OCI-LY7 (cell line): ENCODE data around the gene KLHL7. TPM values are rescaled to one million over a fixed set of nuclear protein-coding genes. Genes with fewer than 3 reads are reported as not detected.

Experiments used
- BruUV-seq: library from RNA; stranded (reverse); fragments of 400-500 nt; replicated peaks from 2 replicates; lab custom pipeline; 2021; lab: Mats Ljungman, UMichigan
- CTCF ChIA-PET: fragments of 300-600 bp; sonication (Branson Sonifier 250); formaldehyde crosslinking; loops from one replicate; lab custom pipeline; 2022; ENCODE audit warnings: antibody characterized with exemption; ENCODE audit not compliant: unreplicated experiment; lab: Charles Lee
- POLR2A ChIA-PET: fragments of 300-600 bp; sonication (Branson Sonifier 250); formaldehyde crosslinking; loops from one replicate; lab custom pipeline; 2022; ENCODE audit warnings: antibody characterized with exemption; lab: Charles Lee
- DNase-seq: peaks from one replicate; pipeline ENCODE4 v3.0.0-alpha.2; 2015; ENCODE audit warnings: low spot score
- H2AFZ ChIP-seq: fragments of 200-600 bp; sonication (generic), shearing (Covaris generic); 2 replicates; pipeline ENCODE4 v1.6.1; 2014; ENCODE audit warnings: mild to moderate bottlenecking, antibody characterized with exemption, low read length, moderate library complexity
- H3K27ac ChIP-seq: fragments of 200-600 bp; sonication (generic); 2 replicates; pipeline ENCODE4 v1.5.1; 2014; ENCODE audit warnings: mixed run types, low read depth, mild to moderate bottlenecking, moderate library complexity, low read length, inconsistent platforms; ENCODE audit not compliant: poor library complexity, severe bottlenecking
- H3K36me3 ChIP-seq: fragments of 200-600 bp; sonication (generic); 2 replicates; pipeline ENCODE4 v1.6.1; 2014; ENCODE audit warnings: mild to moderate bottlenecking, antibody characterized with exemption, low read length, moderate library complexity, mixed read lengths; ENCODE audit not compliant: insufficient read depth
- H3K4me1 ChIP-seq: fragments of 200-600 bp; sonication (generic); 2 replicates; pipeline ENCODE4 v1.5.1; 2014; ENCODE audit warnings: mild to moderate bottlenecking, low read length; ENCODE audit not compliant: insufficient read depth, poor library complexity, severe bottlenecking
- H3K4me2 ChIP-seq: fragments of 200-600 bp; sonication (generic); 2 replicates; pipeline ENCODE4 v1.6.1; 2014; ENCODE audit warnings: mild to moderate bottlenecking, low read length
- H3K4me3 ChIP-seq: fragments of 200-600 bp; sonication (generic); 2 replicates; pipeline ENCODE4 v1.5.1; 2014; ENCODE audit warnings: mild to moderate bottlenecking, low read depth, low read length; ENCODE audit not compliant: poor library complexity, severe bottlenecking
- H3K79me2 ChIP-seq: fragments of 200-600 bp; sonication (generic); 2 replicates; pipeline ENCODE4 v1.6.1; 2016; ENCODE audit warnings: low read depth, mild to moderate bottlenecking, low read length, moderate library complexity, mixed read lengths; ENCODE audit not compliant: insufficient read depth
- H3K9me2 ChIP-seq: fragments of 200-600 bp; sonication (generic); 2 replicates; pipeline ENCODE4 v1.6.1; 2016; ENCODE audit warnings: mild to moderate bottlenecking, low read length, mixed read lengths; ENCODE audit not compliant: insufficient read depth
- H3K9me3 ChIP-seq: fragments of 200-600 bp; sonication (generic); 2 replicates; pipeline ENCODE4 v1.6.1; 2014; ENCODE audit warnings: mild to moderate bottlenecking, mixed run types, low read length, mixed read lengths
- H4K20me1 ChIP-seq: fragments of 200-600 bp; sonication (generic); 2 replicates; pipeline ENCODE4 v1.6.1; 2014; ENCODE audit warnings: mild to moderate bottlenecking, antibody characterized with exemption, low read length, moderate library complexity, mixed read lengths; ENCODE audit not compliant: insufficient read depth
- EZH2phosphoT487 ChIP-seq: fragments of 200-600 bp; sonication (generic); IDR thresholded peaks from 2 replicates; pipeline ENCODE4 v1.6.1; 2018; ENCODE audit warnings: low read depth, borderline replicate concordance, mild to moderate bottlenecking, mixed run types, antibody characterized with exemption, low read length, moderate library complexity, mixed read lengths
- intact Hi-C: fragments of 100-400 bp; cut with micrococcal nuclease; formaldehyde crosslinking; loops from one replicate; pipeline ENCODE4 v1.10.0; 2022; ENCODE audit not compliant: unreplicated experiment
- total RNA-seq, 2 experiments: library from RNA; depleted of rRNA in 1 of 2; stranded (reverse); fragments of >200 nt in 1 of 2; shearing (Covaris generic) in 1 of 2; gene quantifications; 2 replicates each; pipeline ENCODE4 v1.2.3, GENCODE V29; 2014 to 2022
- TF ChIP-seq, protein P1 (sequence below): fragments of 200-600 bp; sonication (generic); conservative IDR thresholded peaks from 2 replicates; pipeline ENCODE4 v1.5.1; 2014; ENCODE audit warnings: mild to moderate bottlenecking, antibody characterized with exemption, low read length, moderate library complexity, mixed read lengths

Gene KLHL7
- total RNA-seq, 2 experiments from 2014 or later = 24.4 to 30.2 TPM

DNA sequence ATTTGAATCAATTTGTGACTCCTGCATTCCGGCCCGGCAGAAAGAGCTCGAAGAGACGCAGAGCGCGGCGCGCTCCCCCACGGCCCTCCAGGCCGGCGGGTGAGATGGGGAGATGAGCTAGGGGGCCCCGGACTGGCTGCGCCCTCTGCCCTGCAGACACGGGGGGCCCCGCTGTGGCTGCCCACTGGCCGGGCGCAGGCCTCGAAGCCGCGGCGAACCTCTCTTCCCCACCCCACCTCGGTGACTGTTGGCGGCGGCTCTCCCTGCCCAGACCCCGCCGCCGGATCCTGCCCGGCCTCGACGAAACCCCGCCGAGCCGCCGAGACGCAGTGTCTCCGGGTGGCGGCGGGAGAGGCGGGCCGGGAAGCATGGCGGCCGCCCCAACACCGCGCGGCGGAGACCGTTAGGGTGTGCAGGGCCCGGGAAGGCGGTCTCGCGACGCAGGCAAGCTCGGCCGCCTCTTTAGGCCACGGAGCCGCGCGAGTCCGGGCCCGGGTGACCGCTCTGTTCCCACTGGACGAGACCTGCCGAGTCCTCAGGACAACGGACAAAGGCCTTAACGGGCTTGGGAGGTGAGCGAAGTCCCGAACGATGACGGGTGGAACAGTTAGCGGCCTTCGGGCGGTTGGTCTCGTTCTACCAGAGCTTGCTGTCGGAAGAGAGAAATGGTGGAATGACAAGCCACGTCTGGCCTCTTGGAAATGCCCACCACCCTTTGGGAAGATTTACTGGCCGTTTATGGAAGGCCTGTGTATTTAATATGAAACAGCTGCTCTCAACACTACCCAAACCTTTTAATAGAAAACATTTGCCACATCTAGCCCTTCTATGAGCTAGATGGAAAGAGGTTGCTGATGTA lies 100.6 kb downstream of the KLHL7 start:
- no peak overlapping the region for H3K4me2 ChIP-seq
- BruUV-seq = no TSS peak

DNA sequence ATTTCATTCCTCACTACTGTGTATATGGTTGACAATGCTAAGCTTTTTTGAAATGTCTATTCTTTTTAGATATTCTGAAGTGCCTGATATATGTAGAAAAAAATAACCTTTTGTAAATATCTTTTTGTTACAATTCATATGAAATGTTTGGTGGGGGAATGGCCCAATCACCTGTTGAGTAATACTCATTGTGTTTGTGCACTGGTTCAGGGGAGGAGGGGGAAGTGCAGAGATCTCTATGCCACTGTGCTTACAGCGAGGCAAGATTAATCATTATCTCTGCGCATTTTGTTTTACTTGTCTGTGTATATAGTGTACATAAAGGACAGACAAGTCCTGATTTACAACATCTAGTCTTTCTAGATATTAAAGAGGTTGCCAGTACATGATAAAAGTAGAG lies 101.4 kb downstream of the KLHL7 start:
- H3K4me2 ChIP-seq = no peak overlapping the region
- no TSS peak for BruUV-seq
- no peaks in the 10 kb centered on the region for H3K4me1 ChIP-seq
- no peak for DNase-seq
- peaks cover 34% of the 10 kb centered on the region for H3K36me3 ChIP-seq
- intact Hi-C loops = no loop called here
- no peak for TF ChIP-seq EZH2phosphoT487
- TF ChIP-seq, protein P1, sequence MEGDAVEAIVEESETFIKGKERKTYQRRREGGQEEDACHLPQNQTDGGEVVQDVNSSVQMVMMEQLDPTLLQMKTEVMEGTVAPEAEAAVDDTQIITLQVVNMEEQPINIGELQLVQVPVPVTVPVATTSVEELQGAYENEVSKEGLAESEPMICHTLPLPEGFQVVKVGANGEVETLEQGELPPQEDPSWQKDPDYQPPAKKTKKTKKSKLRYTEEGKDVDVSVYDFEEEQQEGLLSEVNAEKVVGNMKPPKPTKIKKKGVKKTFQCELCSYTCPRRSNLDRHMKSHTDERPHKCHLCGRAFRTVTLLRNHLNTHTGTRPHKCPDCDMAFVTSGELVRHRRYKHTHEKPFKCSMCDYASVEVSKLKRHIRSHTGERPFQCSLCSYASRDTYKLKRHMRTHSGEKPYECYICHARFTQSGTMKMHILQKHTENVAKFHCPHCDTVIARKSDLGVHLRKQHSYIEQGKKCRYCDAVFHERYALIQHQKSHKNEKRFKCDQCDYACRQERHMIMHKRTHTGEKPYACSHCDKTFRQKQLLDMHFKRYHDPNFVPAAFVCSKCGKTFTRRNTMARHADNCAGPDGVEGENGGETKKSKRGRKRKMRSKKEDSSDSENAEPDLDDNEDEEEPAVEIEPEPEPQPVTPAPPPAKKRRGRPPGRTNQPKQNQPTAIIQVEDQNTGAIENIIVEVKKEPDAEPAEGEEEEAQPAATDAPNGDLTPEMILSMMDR = no peak
- H3K4me3 ChIP-seq = no peak overlapping the region
- CTCF ChIA-PET = no interaction called here
- H3K79me2 ChIP-seq = no peaks in the 10 kb centered on the region
- H3K27ac ChIP-seq = no peak overlapping the region
- POLR2A ChIA-PET = interaction anchor here (0.7 kb wide), 1 partner anchor 13 kb away, joined by 3 read pairs; no protein-coding TSS in a partner anchor
- no peaks in the 10 kb centered on the region for H3K9me3 ChIP-seq
- no peaks in the 10 kb centered on the region for H3K9me2 ChIP-seq
- no peak overlapping the region for H2AFZ ChIP-seq
- H4K20me1 ChIP-seq = no peaks in the 10 kb centered on the region

More for the DNA sequence above, 100.6 kb downstream of the KLHL7 start:
- no peak overlapping the region for H2AFZ ChIP-seq
- intact Hi-C loops = no loop called here
- no peak overlapping the region for H3K4me3 ChIP-seq
- no peak overlapping the region for H3K27ac ChIP-seq
- ChIA-PET POLR2A (interaction anchor here (0.7 to 2.0 kb wide), 2 partner anchors 12 to 57 kb away, joined by 3 to 6 read pairs; no protein-coding TSS in a partner anchor), CTCF (no interaction called here)
- H3K4me1 ChIP-seq = no peaks in the 10 kb centered on the region
- peaks cover 42% of the 10 kb centered on the region for H3K36me3 ChIP-seq
- no peaks in the 10 kb centered on the region for H3K9me2 ChIP-seq
- H4K20me1 ChIP-seq = no peaks in the 10 kb centered on the region
- no peaks in the 10 kb centered on the region for H3K79me2 ChIP-seq
- H3K9me3 ChIP-seq = no peaks in the 10 kb centered on the region
- no peak for DNase-seq
- TF ChIP-seq EZH2phosphoT487 = no peak
- TF ChIP-seq, protein P1 = no peak

- H3K4me3 ChIP-seq = no peak overlapping the region
- no TSS peak for BruUV-seq
- no peak overlapping the region for H2AFZ ChIP-seq
- H3K4me2 ChIP-seq = no peak overlapping the region
- no peaks in the 10 kb centered on the region for H3K9me2 ChIP-seq
- intact Hi-C loops = no loop called here
- no peak for DNase-seq
- ChIA-PET POLR2A (no interaction called here), CTCF (no interaction called here)
- peaks cover 26% of the 10 kb centered on the region for H3K36me3 ChIP-seq
- no peaks in the 10 kb centered on the region for H4K20me1 ChIP-seq
- H3K9me3 ChIP-seq = no peaks in the 10 kb centered on the region
- no peaks in the 10 kb centered on the region for H3K79me2 ChIP-seq
- H3K27ac ChIP-seq = no peak overlapping the region
- TF ChIP-seq, protein P1 = no peak
- no peak for TF ChIP-seq EZH2phosphoT487
- H3K4me1 ChIP-seq = no peaks in the 10 kb centered on the region
These were observed 102.3 kb downstream of the KLHL7 start for GRCh38 chr7:23207884-23208283.
